SK-N-SH treated with all-trans-retinoic acid at 6 μM for 48 hours (cell line): ENCODE measurements around the gene GRIN2D.
A peak's percentile ranks its signal among the peaks of the same experiment; 100 is the strongest.

Source experiments
- ATAC-seq: fragments of 200-7000 bp; cut with Tn5 transposase; 3 replicates; pipeline ENCODE4 v1.9.1; 2020; ENCODE audit warnings: mild to moderate bottlenecking, moderate library complexity
- ARNTL ChIP-seq: fragments of 450-650 bp; formaldehyde crosslinking; IDR thresholded peaks from 2 replicates; pipeline ENCODE4 v1.5.0; 2020; ENCODE audit warnings: low read depth, mild to moderate bottlenecking, moderate library complexity, borderline replicate concordance
- BACH2 ChIP-seq: fragments of 250-450 bp; sonication (Bioruptor Pico); IDR thresholded peaks from 2 replicates; pipeline ENCODE4 v1.9.0; 2021; ENCODE audit warnings: mild to moderate bottlenecking, borderline replicate concordance
- CSDC2 ChIP-seq: fragments of 250-450 bp; sonication (Bioruptor Pico); IDR thresholded peaks from 2 replicates; pipeline ENCODE4 v1.5.0; 2020; ENCODE audit warnings: mild to moderate bottlenecking, moderate library complexity
- ESRRG ChIP-seq: fragments of 250-450 bp; sonication (Bioruptor Pico); IDR thresholded peaks from 2 replicates; pipeline ENCODE4 v1.6.1; 2021; ENCODE audit warnings: mild to moderate bottlenecking
- GLIS3 ChIP-seq: fragments of 250-450 bp; sonication (Bioruptor Pico); IDR thresholded peaks from 2 replicates; pipeline ENCODE4 v1.5.0; 2020; ENCODE audit warnings: mild to moderate bottlenecking, moderate library complexity
- ISL1 ChIP-seq: fragments of 250-450 bp; sonication (Bioruptor Pico); IDR thresholded peaks from 2 replicates; pipeline ENCODE4 v2.1.2; 2022; ENCODE audit warnings: mild to moderate bottlenecking, moderate library complexity
- OSR1 ChIP-seq: fragments of 250-450 bp; sonication (Bioruptor Pico); IDR thresholded peaks from 2 replicates; pipeline ENCODE4 v1.8.0; 2022; ENCODE audit warnings: moderate library complexity, mild to moderate bottlenecking, inconsistent platforms
- PPARA ChIP-seq: fragments of 250-450 bp; sonication (Bioruptor Pico); IDR thresholded peaks from 2 replicates; pipeline ENCODE4 v1.5.0; 2020; ENCODE audit warnings: mild to moderate bottlenecking, borderline replicate concordance
- RARB ChIP-seq: fragments of 250-450 bp; sonication (Bioruptor Pico); IDR thresholded peaks from 2 replicates; pipeline ENCODE4 v1.8.0; 2021; ENCODE audit warnings: mild to moderate bottlenecking, moderate library complexity
- TCF4 ChIP-seq: fragments of 250-450 bp; sonication (Bioruptor Pico); IDR thresholded peaks from 2 replicates; pipeline ENCODE4 v1.8.0; 2021; ENCODE audit warnings: mild to moderate bottlenecking, moderate library complexity, borderline replicate concordance
- TOX ChIP-seq: fragments of 250-450 bp; sonication (Bioruptor Pico); IDR thresholded peaks from 2 replicates; pipeline ENCODE4 v1.8.0; 2021; ENCODE audit warnings: mild to moderate bottlenecking, moderate library complexity, borderline replicate concordance
- ZC3H10 ChIP-seq: fragments of 250-450 bp; sonication (Bioruptor Pico); IDR thresholded peaks from 2 replicates; pipeline ENCODE4 v1.5.1; 2021; ENCODE audit warnings: mild to moderate bottlenecking, moderate library complexity
- ZFP3 ChIP-seq: fragments of 250-450 bp; sonication (Bioruptor Pico); IDR thresholded peaks from 2 replicates; pipeline ENCODE4 v1.5.0; 2020; ENCODE audit warnings: mild to moderate bottlenecking, moderate library complexity
- ZFP30 ChIP-seq: fragments of 450-650 bp; formaldehyde crosslinking; IDR thresholded peaks from 2 replicates; pipeline ENCODE4 v1.5.0; 2022; ENCODE audit warnings: mild to moderate bottlenecking, moderate library complexity
- ZNF565 ChIP-seq: fragments of 450-650 bp; formaldehyde crosslinking; conservative IDR thresholded peaks from 2 replicates; pipeline ENCODE4 v1.5.0; 2020; ENCODE audit warnings: low read depth, mild to moderate bottlenecking, moderate library complexity
- ZNF70 ChIP-seq: fragments of 450-650 bp; formaldehyde crosslinking; IDR thresholded peaks from 2 replicates; pipeline ENCODE4 v1.5.0; 2020; ENCODE audit warnings: mild to moderate bottlenecking, moderate library complexity
- ZNF8 ChIP-seq: fragments of 450-650 bp; formaldehyde crosslinking; IDR thresholded peaks from 2 replicates; pipeline ENCODE4 v1.5.0; 2020; ENCODE audit warnings: mild to moderate bottlenecking, moderate library complexity
- TF ChIP-seq, protein P1 (sequence below): fragments of 250-450 bp; sonication (Bioruptor Pico); IDR thresholded peaks from 2 replicates; pipeline ENCODE4 v1.8.0; 2021; ENCODE audit warnings: low read depth, mild to moderate bottlenecking, moderate library complexity, borderline replicate concordance
- TF ChIP-seq, protein P2 (sequence below): fragments of 250-450 bp; sonication (Bioruptor Pico); IDR thresholded peaks from 2 replicates; pipeline ENCODE4 v1.8.0; 2020; ENCODE audit warnings: mild to moderate bottlenecking, moderate library complexity, borderline replicate concordance
- TF ChIP-seq, protein P3 (sequence below): fragments of 250-450 bp; sonication (Bioruptor Pico); IDR thresholded peaks from 2 replicates; pipeline ENCODE4 v1.5.0; 2020; ENCODE audit warnings: mild to moderate bottlenecking, moderate library complexity

The GRIN2D gene

DNA sequence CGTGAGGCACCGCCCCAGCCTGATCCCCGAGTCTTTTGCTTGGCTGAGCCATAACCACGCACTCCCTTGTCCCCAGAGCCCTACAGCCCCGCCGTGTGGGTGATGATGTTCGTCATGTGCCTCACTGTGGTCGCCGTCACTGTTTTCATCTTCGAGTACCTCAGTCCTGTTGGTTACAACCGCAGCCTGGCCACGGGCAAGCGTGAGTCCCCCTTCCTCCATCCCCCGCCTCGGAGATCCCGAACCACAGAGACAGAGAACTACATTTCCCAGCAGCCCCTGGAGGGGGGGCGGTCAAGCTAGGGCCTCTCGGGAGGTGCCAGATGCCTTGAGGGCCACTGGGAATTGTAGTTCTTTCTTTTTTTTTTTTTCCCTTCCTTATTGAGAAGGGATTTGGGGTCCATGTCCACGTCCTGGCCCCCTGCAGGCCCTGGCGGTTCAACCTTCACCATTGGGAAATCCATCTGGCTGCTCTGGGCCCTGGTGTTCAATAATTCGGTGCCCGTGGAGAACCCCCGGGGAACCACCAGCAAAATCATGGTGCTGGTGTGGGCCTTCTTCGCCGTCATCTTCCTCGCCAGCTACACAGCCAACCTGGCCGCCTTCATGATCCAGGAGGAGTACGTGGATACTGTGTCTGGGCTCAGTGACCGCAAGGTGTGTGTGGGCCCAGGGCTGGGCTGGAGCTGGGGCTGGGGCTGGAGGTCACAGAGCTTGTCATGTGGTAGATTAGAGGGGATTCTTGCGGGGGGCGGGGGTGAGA, 25.9 kb downstream of the GRIN2D start:
- TF ChIP-seq TOX (no peak), ZNF8 (no peak), ZNF70 (no peak), ZNF565 (no peak), TCF4 (CRISPR knock-in tag) (no peak), ZC3H10 (CRISPR knock-in tag) (no peak), CSDC2 (CRISPR knock-in tag) (no peak), BACH2 (no peak), ZFP3 (CRISPR knock-in tag) (no peak)
- TF ChIP-seq, protein P1, sequence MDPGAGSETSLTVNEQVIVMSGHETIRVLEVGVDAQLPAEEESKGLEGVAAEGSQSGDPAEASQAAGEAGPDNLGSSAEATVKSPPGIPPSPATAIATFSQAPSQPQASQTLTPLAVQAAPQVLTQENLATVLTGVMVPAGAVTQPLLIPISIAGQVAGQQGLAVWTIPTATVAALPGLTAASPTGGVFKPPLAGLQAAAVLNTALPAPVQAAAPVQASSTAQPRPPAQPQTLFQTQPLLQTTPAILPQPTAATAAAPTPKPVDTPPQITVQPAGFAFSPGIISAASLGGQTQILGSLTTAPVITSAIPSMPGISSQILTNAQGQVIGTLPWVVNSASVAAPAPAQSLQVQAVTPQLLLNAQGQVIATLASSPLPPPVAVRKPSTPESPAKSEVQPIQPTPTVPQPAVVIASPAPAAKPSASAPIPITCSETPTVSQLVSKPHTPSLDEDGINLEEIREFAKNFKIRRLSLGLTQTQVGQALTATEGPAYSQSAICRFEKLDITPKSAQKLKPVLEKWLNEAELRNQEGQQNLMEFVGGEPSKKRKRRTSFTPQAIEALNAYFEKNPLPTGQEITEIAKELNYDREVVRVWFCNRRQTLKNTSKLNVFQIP, result no peak
- TF ChIP-seq, protein P2, sequence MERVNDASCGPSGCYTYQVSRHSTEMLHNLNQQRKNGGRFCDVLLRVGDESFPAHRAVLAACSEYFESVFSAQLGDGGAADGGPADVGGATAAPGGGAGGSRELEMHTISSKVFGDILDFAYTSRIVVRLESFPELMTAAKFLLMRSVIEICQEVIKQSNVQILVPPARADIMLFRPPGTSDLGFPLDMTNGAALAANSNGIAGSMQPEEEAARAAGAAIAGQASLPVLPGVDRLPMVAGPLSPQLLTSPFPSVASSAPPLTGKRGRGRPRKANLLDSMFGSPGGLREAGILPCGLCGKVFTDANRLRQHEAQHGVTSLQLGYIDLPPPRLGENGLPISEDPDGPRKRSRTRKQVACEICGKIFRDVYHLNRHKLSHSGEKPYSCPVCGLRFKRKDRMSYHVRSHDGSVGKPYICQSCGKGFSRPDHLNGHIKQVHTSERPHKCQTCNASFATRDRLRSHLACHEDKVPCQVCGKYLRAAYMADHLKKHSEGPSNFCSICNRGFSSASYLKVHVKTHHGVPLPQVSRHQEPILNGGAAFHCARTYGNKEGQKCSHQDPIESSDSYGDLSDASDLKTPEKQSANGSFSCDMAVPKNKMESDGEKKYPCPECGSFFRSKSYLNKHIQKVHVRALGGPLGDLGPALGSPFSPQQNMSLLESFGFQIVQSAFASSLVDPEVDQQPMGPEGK (CRISPR knock-in tag), result no peak
- peak; percentile 86 for ATAC-seq

DNA sequence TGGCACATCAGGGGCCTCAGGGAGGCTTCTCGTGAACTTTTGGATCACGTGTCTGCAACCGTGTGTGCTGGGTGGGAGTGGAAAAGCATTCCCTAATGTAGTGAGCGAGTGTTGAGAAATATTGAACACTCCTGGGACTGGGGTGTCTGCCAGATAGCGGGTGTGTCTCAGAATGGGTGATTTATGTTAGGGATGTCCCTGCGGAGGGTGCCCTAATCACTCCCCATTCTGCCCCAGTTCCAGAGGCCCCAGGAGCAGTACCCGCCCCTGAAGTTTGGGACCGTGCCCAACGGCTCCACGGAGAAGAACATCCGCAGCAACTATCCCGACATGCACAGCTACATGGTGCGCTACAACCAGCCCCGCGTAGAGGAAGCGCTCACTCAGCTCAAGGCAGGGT, 28.1 kb downstream of the GRIN2D start:
- ATAC-seq, result no peak
- no peak for TF ChIP-seq ISL1 (CRISPR knock-in tag)
- TF ChIP-seq RARB (CRISPR knock-in tag), result no peak
- no peak for TF ChIP-seq GLIS3 (CRISPR knock-in tag)
- TF ChIP-seq TCF4 (CRISPR knock-in tag), result no peak

DNA sequence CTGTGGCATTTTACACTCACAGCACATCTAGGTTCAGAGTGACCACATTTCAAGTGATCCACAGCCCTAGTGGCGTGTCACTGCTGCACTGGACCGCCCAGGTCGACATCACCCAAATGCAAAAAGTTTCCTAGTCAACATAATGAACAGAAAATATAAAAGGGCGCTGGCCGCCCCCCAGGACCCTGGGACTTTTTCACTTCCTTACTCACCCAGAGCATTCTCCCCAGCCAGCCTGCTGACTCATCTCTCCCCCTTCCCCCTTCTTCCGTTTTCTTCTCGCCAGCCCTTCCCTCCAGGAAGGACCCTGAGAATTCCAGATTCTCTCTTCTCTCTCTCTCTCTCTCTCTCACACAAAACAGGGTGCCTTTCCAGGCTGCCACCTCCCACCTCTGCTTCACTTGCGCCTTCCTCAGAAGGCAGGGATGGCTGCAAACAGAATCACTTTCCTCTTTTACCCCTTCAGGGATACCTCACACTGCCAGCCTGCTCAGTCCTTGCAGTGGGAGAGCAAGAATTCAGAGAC, 31.3 kb downstream of the GRIN2D start:
- ATAC-seq, result peak; percentile 93
- TF ChIP-seq, protein P2 (CRISPR knock-in tag), result 0 out of 2 replicates have a peak, but pooled peaks have one; percentile 56
- TF ChIP-seq, protein P3, sequence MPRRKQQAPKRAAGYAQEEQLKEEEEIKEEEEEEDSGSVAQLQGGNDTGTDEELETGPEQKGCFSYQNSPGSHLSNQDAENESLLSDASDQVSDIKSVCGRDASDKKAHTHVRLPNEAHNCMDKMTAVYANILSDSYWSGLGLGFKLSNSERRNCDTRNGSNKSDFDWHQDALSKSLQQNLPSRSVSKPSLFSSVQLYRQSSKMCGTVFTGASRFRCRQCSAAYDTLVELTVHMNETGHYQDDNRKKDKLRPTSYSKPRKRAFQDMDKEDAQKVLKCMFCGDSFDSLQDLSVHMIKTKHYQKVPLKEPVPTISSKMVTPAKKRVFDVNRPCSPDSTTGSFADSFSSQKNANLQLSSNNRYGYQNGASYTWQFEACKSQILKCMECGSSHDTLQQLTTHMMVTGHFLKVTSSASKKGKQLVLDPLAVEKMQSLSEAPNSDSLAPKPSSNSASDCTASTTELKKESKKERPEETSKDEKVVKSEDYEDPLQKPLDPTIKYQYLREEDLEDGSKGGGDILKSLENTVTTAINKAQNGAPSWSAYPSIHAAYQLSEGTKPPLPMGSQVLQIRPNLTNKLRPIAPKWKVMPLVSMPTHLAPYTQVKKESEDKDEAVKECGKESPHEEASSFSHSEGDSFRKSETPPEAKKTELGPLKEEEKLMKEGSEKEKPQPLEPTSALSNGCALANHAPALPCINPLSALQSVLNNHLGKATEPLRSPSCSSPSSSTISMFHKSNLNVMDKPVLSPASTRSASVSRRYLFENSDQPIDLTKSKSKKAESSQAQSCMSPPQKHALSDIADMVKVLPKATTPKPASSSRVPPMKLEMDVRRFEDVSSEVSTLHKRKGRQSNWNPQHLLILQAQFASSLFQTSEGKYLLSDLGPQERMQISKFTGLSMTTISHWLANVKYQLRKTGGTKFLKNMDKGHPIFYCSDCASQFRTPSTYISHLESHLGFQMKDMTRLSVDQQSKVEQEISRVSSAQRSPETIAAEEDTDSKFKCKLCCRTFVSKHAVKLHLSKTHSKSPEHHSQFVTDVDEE (CRISPR knock-in tag), result no peak

DNA sequence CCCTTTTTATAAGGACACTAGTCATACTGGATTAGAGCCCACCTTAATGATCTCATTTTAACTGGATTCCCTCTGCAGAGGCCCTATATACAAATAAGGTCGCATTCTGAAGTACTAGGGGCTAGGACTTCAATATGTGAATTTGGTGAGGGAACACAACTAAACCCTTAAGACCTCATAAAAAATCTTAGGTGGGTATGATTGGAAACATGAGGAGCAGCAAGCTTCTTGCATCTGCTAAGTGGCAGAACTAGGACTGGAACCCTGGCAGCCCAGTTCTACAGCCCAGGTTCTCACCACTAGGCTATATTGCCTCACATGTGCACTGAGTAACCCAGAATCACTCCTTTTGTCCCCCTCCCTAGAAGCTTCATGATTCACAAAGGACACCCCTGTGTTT, 35.2 kb downstream of the GRIN2D start:
- no peak for ATAC-seq
- TF ChIP-seq ESRRG (CRISPR knock-in tag) (no peak), ZFP30 (no peak), PPARA (CRISPR knock-in tag) (no peak), ZNF8 (no peak), ARNTL (CRISPR knock-in tag) (no peak), ISL1 (CRISPR knock-in tag) (no peak), GLIS3 (CRISPR knock-in tag) (no peak), ZNF565 (no peak), CSDC2 (CRISPR knock-in tag) (no peak), OSR1 (CRISPR knock-in tag) (no peak), BACH2 (no peak), RARB (CRISPR knock-in tag) (no peak)
- TF ChIP-seq, protein P1, result no peak
- TF ChIP-seq, protein P3 (CRISPR knock-in tag), result no peak
- TF ChIP-seq, protein P2 (CRISPR knock-in tag), result no peak
